Hepatocyte (in vitro differentiated cells): ENCODE data around the gene ACSS3. TPM values are rescaled to one million over a fixed set of nuclear protein-coding genes. Genes with fewer than 3 reads are reported as not detected.

Experiments used
- DNase-seq: peaks from one replicate; pipeline ENCODE4 v3.0.0-alpha.2; 2016; ENCODE audit warnings: low spot score
- H2AFZ ChIP-seq: fragments of 200-600 bp; sonication (generic); 2 replicates; pipeline ENCODE4 v1.6.0; 2016; ENCODE audit warnings: antibody characterized with exemption, mild to moderate bottlenecking
- H3K27ac ChIP-seq: fragments of 200-600 bp; sonication (generic); 2 replicates; pipeline ENCODE4 v1.5.1; 2016; ENCODE audit warnings: mild to moderate bottlenecking
- H3K27me3 ChIP-seq: fragments of 200-600 bp; sonication (generic); 2 replicates; pipeline ENCODE4 v1.6.1; 2016
- H3K36me3 ChIP-seq: fragments of 200-600 bp; sonication (generic); replicated peaks from 2 replicates; pipeline ENCODE4 v1.5.1; 2016; ENCODE audit warnings: low read depth; ENCODE audit not compliant: insufficient read depth
- H3K4me1 ChIP-seq: fragments of 200-600 bp; sonication (generic); 2 replicates; pipeline ENCODE4 v1.5.1; 2016; ENCODE audit warnings: mild to moderate bottlenecking, moderate library complexity; ENCODE audit not compliant: insufficient read depth
- H3K4me2 ChIP-seq: fragments of 200-600 bp; sonication (generic); 2 replicates; pipeline ENCODE4 v1.6.0; 2016
- H3K4me3 ChIP-seq: fragments of 200-600 bp; sonication (generic); 2 replicates; pipeline ENCODE4 v1.5.1; 2016; ENCODE audit warnings: mild to moderate bottlenecking
- H3K79me2 ChIP-seq: fragments of 200-600 bp; sonication (generic); 2 replicates; pipeline ENCODE4 v1.6.0; 2017; ENCODE audit warnings: mild to moderate bottlenecking
- H3K9me2 ChIP-seq: fragments of 200-600 bp; sonication (generic); replicated peaks from 2 replicates; pipeline ENCODE4 v1.6.0; 2017; ENCODE audit warnings: mild to moderate bottlenecking; ENCODE audit not compliant: insufficient read depth
- H3K9me3 ChIP-seq: fragments of 200-600 bp; sonication (generic); 2 replicates; pipeline ENCODE4 v1.5.1; 2016; ENCODE audit warnings: low read depth, mild to moderate bottlenecking
- H4K20me1 ChIP-seq: fragments of 200-600 bp; sonication (generic); 2 replicates; pipeline ENCODE4 v1.6.0; 2016; ENCODE audit warnings: mild to moderate bottlenecking; ENCODE audit not compliant: insufficient read depth, poor library complexity, severe bottlenecking
- EZH2 ChIP-seq: fragments of 200-600 bp; sonication (generic); IDR thresholded peaks from 2 replicates; pipeline ENCODE4 v1.6.1; 2016; ENCODE audit warnings: antibody characterized with exemption, mild to moderate bottlenecking, borderline replicate concordance
- EZH2phosphoT487 ChIP-seq: fragments of 200-600 bp; sonication (generic); IDR thresholded peaks from one replicate; pipeline ENCODE4 v1.6.1; 2018; ENCODE audit warnings: antibody characterized with exemption, mild to moderate bottlenecking, low read depth, moderate library complexity; ENCODE audit not compliant: unreplicated experiment, severe bottlenecking
- WGBS: methylation state at CpG from one replicate; pipeline ENCODE4 v1.1.6; 2016; ENCODE audit warnings: low lambda C conversion rate; ENCODE audit errors: missing lambda C conversion rate; 5-methylcytosine and 5-hydroxymethylcytosine counted together
- polyA plus RNA-seq: library from polyadenylated mRNA; unstranded; fragments of >200 nt; fragmentation: Nextera tagmentation; extraction: Ambion mirVana; gene quantifications from 2 replicates; pipeline ENCODE4 v1.2.1, GENCODE V29; 2016
- total RNA-seq: library from RNA; depleted of rRNA; stranded (reverse); fragments of >200 nt; gene quantifications from 2 replicates; pipeline ENCODE4 v1.2.3, GENCODE V29; 2014
- TF ChIP-seq, protein P1 (sequence below): fragments of 200-600 bp; sonication (generic); IDR thresholded peaks from 2 replicates; pipeline ENCODE4 v1.5.1; 2016; ENCODE audit warnings: antibody characterized with exemption, mild to moderate bottlenecking; ENCODE audit not compliant: poor library complexity

ACSS3 gene
- total and polyA plus RNA-seq, 2 experiments from 2014 or later, result 8.5 to 31.4 TPM

DNA sequence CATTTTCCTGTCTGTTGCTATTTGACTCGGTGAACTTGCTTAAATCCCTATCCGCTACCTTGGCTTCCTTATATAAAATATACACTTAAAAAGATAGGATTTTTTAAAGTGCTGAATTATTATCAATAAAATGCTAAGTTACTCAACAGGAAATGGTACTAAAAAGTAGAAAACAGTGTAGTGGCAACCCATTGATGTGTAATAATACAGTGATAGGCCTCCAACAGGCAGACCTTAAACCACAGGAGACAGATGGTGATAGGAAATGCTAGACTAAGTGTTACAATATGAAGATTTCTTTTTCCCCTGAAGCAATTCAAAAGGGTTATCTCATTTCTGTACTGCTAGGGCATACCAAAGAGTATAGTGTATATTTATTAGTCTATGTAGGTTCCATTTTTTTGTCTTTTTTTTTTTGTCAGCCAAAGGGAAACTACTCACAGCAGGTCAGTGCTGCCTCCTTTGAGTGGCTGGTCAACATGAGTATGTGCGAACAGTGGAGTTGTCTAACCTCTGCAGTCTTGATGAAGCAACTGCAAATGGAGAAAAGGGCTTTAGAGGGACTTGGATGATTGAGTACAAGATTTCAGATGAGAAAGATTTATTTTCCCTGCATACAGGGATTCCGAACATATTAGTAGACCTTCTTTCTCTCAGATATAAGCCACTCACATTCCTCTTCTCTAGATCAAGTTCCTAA is 183.8 kb downstream of the ACSS3 start:
- Histone ChIP-seq H3K27ac (no peak overlapping the region), H3K9me3 (no peaks in the 10 kb centered on the region), H3K36me3 (no peaks in the 10 kb centered on the region), H3K79me2 (no peaks in the 10 kb centered on the region), H2AFZ (no peak overlapping the region), H3K4me3 (no peak overlapping the region), H3K4me1 (no peaks in the 10 kb centered on the region), H3K9me2 (no peaks in the 10 kb centered on the region), H3K27me3 (no peaks in the 10 kb centered on the region), H3K4me2 (no peak overlapping the region), H4K20me1 (no peaks in the 10 kb centered on the region)
- TF ChIP-seq EZH2phosphoT487, result no peak
- TF ChIP-seq, protein P1, sequence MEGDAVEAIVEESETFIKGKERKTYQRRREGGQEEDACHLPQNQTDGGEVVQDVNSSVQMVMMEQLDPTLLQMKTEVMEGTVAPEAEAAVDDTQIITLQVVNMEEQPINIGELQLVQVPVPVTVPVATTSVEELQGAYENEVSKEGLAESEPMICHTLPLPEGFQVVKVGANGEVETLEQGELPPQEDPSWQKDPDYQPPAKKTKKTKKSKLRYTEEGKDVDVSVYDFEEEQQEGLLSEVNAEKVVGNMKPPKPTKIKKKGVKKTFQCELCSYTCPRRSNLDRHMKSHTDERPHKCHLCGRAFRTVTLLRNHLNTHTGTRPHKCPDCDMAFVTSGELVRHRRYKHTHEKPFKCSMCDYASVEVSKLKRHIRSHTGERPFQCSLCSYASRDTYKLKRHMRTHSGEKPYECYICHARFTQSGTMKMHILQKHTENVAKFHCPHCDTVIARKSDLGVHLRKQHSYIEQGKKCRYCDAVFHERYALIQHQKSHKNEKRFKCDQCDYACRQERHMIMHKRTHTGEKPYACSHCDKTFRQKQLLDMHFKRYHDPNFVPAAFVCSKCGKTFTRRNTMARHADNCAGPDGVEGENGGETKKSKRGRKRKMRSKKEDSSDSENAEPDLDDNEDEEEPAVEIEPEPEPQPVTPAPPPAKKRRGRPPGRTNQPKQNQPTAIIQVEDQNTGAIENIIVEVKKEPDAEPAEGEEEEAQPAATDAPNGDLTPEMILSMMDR, result no peak
- no peak for TF ChIP-seq EZH2
- DNase-seq, result no peak
- WGBS, result 69% methylated on average over 4 of the region's 4 CpGs

DNA sequence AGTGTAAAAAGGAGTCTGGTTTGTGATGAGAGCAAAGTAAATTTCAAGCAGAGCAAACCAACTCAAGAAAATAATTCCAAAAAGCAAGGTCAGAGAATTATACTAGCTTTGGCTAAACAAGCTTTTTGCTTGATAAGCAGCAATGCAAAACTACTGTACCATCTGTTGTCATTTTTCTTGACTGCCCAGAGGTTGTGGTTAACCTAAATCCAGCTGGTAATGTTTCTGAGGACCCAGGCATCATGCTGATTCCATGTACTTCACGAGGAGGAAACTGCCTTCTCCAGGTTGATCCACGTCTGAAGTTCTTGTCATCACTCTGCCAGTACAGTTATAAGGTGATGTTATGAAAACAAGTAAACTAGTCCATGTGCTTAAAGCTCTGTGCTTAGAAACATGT is 185.2 kb downstream of the ACSS3 start:
- no peak overlapping the region for H3K4me3 ChIP-seq
- H3K27me3 ChIP-seq, result no peaks in the 10 kb centered on the region
- H3K79me2 ChIP-seq, result no peaks in the 10 kb centered on the region
- no peaks in the 10 kb centered on the region for H3K4me1 ChIP-seq
- TF ChIP-seq, protein P1, result no peak
- TF ChIP-seq EZH2phosphoT487, result no peak
- no peak for TF ChIP-seq EZH2
- H3K9me2 ChIP-seq, result no peaks in the 10 kb centered on the region
- H2AFZ ChIP-seq, result no peak overlapping the region
- H3K4me2 ChIP-seq, result no peak overlapping the region
- no peaks in the 10 kb centered on the region for H3K9me3 ChIP-seq
- 78% methylated on average over 2 of the region's 2 CpGs for WGBS
- DNase-seq, result no peak
- no peaks in the 10 kb centered on the region for H3K36me3 ChIP-seq
- H4K20me1 ChIP-seq, result no peaks in the 10 kb centered on the region
- H3K27ac ChIP-seq, result no peak overlapping the region

DNA sequence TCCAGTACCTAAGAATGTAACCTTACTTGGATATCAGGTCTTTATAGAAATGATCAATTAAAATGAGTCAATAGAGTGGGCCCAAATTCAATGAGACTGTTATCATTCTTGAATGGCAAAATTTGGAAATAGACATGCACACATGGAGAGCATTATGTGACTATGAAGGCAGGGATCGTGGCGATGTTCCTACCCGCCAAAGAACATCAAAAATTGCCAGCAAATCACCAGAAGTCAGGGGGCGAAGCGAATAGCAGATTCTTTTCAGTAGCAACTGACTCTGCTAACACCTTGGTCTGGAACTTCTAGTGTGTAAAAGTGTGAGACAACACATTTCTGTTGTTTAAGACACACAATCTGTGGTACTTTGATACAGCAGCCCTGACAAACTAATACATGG is 192.5 kb downstream of the ACSS3 start:
- no peaks in the 10 kb centered on the region for H3K79me2 ChIP-seq
- H3K4me3 ChIP-seq, result no peak overlapping the region
- no peaks in the 10 kb centered on the region for H3K36me3 ChIP-seq
- no peak for DNase-seq
- TF ChIP-seq EZH2 (no peak), EZH2phosphoT487 (no peak)
- TF ChIP-seq, protein P1, result no peak
- H2AFZ ChIP-seq, result no peak overlapping the region
- H3K4me2 ChIP-seq, result no peak overlapping the region
- no peak overlapping the region for H3K27ac ChIP-seq
- no peaks in the 10 kb centered on the region for H3K9me2 ChIP-seq
- no peaks in the 10 kb centered on the region for H3K4me1 ChIP-seq
- 95% methylated on average over 5 of the region's 5 CpGs for WGBS
- no peaks in the 10 kb centered on the region for H3K9me3 ChIP-seq
- H3K27me3 ChIP-seq, result no peaks in the 10 kb centered on the region
- no peaks in the 10 kb centered on the region for H4K20me1 ChIP-seq
